H1 (cell line): ENCODE data around the gene PRODH2. TPM values are rescaled to one million over a fixed set of nuclear protein-coding genes. Genes with fewer than 3 reads are reported as not detected.

ENCODE experiments used
- CTCF ChIA-PET: fragments of 300-600 bp; sonication (Branson Sonifier 250); formaldehyde crosslinking; loops from one replicate; lab custom pipeline; 2021; ENCODE audit not compliant: partially characterized antibody; lab: Charles Lee
- POLR2A ChIA-PET: fragments of 300-600 bp; sonication (Branson Sonifier 250); formaldehyde crosslinking; loops from one replicate; lab custom pipeline; 2021; ENCODE audit warnings: inconsistent platforms; ENCODE audit not compliant: partially characterized antibody; lab: Charles Lee
- DNase-seq, 2 experiments: peaks; one replicate each; pipeline versions ENCODE4 v3.0.0 to v3.0.0-alpha.2; 2010 to 2022; ENCODE audit warnings: low spot score in 2 of 2, low read depth in 1 of 2, mixed read lengths in 1 of 2
- FAIRE-seq: peaks from 2 replicates; lab custom pipeline; 2011; peaks lifted over from hg19 to GRCh38; lab: Jason Lieb, UNC
- H2AFZ ChIP-seq: 2 replicates; pipeline ENCODE4 v1.8.1; 2012; ENCODE audit warnings: low read length, inconsistent platforms
- H2AK5ac ChIP-seq: 2 replicates; pipeline ENCODE4 v1.6.1; 2013; ENCODE audit warnings: low read depth, low read length
- H2BK120ac ChIP-seq: replicated peaks from 2 replicates; pipeline ENCODE3; 2013; ENCODE audit warnings: low read depth, low read length, inconsistent platforms
- H2BK12ac ChIP-seq: 2 replicates; pipeline ENCODE4 v1.6.1; 2013; ENCODE audit warnings: low read depth, low read length
- H2BK15ac ChIP-seq: 2 replicates; pipeline ENCODE4 v1.6.1; 2013; ENCODE audit warnings: low read length
- H2BK20ac ChIP-seq: 2 replicates; pipeline ENCODE4 v1.6.1; 2013; ENCODE audit warnings: low read length
- H2BK5ac ChIP-seq: 2 replicates; pipeline ENCODE4 v1.6.1; 2013; ENCODE audit warnings: low read depth, low read length
- H3K14ac ChIP-seq: 2 replicates; pipeline ENCODE4 v1.6.1; 2013; ENCODE audit warnings: inconsistent platforms; ENCODE audit not compliant: insufficient read length
- H3K18ac ChIP-seq: 2 replicates; pipeline ENCODE4 v1.6.1; 2013; ENCODE audit warnings: low read length; ENCODE audit errors: extremely low read depth
- H3K23ac ChIP-seq: 2 replicates; pipeline ENCODE4 v1.6.1; 2013; ENCODE audit warnings: inconsistent platforms; ENCODE audit not compliant: insufficient read length
- H3K23me2 ChIP-seq: 2 replicates; pipeline ENCODE4 v1.6.1; 2013; ENCODE audit warnings: low read depth, low read length
- H3K27ac ChIP-seq: 2 replicates; pipeline ENCODE4 v1.6.1; 2011; ENCODE audit warnings: low read depth, low read length, inconsistent platforms
- H3K27me3 ChIP-seq, 4 experiments: replicated peaks in 1 of 4; 1 replicate in 1 of 4; 2 replicates in 3 of 4; pipeline versions ENCODE4 v1.6.1 to v1.8.1; 2011 to 2013; ENCODE audit warnings: low read length in 3 of 4, mild to moderate bottlenecking in 3 of 4, inconsistent platforms in 2 of 4, mixed read lengths in 2 of 4, moderate library complexity in 1 of 4; ENCODE audit not compliant: control insufficient read depth in 3 of 4, insufficient read depth in 3 of 4; ENCODE audit errors: extremely low read depth in 1 of 4
- H3K36me3 ChIP-seq, 4 experiments: 2 replicates each; pipeline versions ENCODE4 v1.6.1 to v1.8.1; 2011 to 2013; ENCODE audit warnings: mild to moderate bottlenecking in 4 of 4, low read length in 3 of 4, moderate library complexity in 2 of 4, control low read depth in 1 of 4, inconsistent platforms in 1 of 4; ENCODE audit not compliant: insufficient read depth in 4 of 4, control insufficient read depth in 2 of 4
- H3K4ac ChIP-seq: replicated peaks from 2 replicates; pipeline ENCODE3; 2013; ENCODE audit warnings: low read length, low read depth, mixed read lengths, inconsistent platforms; ENCODE audit not compliant: insufficient read length
- H3K4me1 ChIP-seq, 4 experiments: replicated peaks in 1 of 4; 1 replicate in 1 of 4; 2 replicates in 3 of 4; pipeline versions ENCODE4 v1.6.1 to v1.8.1; 2011 to 2013; ENCODE audit warnings: low read length in 3 of 4, inconsistent platforms in 2 of 4, mixed read lengths in 1 of 4; ENCODE audit not compliant: insufficient read depth in 4 of 4, control insufficient read depth in 3 of 4
- H3K4me2 ChIP-seq, 2 experiments: 2 replicates each; pipeline versions ENCODE4 v1.6.1 to v1.8.1; 2011 to 2013; ENCODE audit warnings: low read depth in 2 of 2, low read length in 2 of 2, control low read depth in 1 of 2, inconsistent platforms in 1 of 2, mild to moderate bottlenecking in 1 of 2; ENCODE audit not compliant: insufficient read depth in 1 of 2
- H3K4me3 ChIP-seq, 4 experiments: fragments of 200-600, 300-600 bp in 1 of 4; sonication (generic), shearing (Covaris generic), sonication (Bioruptor Twin) in 1 of 4; 2 replicates each; pipeline versions ENCODE4 v1.5.1 to v1.8.1; 2011 to 2016; ENCODE audit warnings: low read length in 4 of 4, low read depth in 3 of 4, control low read depth in 2 of 4, inconsistent platforms in 2 of 4, mild to moderate bottlenecking in 2 of 4, mixed read lengths in 1 of 4, moderate library complexity in 1 of 4; ENCODE audit not compliant: insufficient read depth in 2 of 4; ENCODE audit errors: extremely low read depth in 1 of 4
- H3K56ac ChIP-seq: replicated peaks from 2 replicates; pipeline ENCODE3; 2013; ENCODE audit warnings: low read depth, mild to moderate bottlenecking, mixed read lengths, low read length, inconsistent platforms; ENCODE audit not compliant: insufficient read length
- H3K79me1 ChIP-seq: 2 replicates; pipeline ENCODE4 v1.6.1; 2013; ENCODE audit warnings: low read depth, low read length, control low read depth
- H3K79me2 ChIP-seq, 2 experiments: 2 replicates each; pipeline versions ENCODE4 v1.6.1 to v1.8.1; 2012 to 2013; ENCODE audit warnings: low read length in 2 of 2, mild to moderate bottlenecking in 2 of 2, inconsistent platforms in 1 of 2; ENCODE audit not compliant: insufficient read depth in 2 of 2, control insufficient read depth in 1 of 2
- H3K9ac ChIP-seq, 4 experiments: replicated peaks in 1 of 4; 1 replicate in 1 of 4; 2 replicates in 3 of 4; pipeline versions ENCODE4 v1.6.1 to v1.8.1; 2011 to 2013; ENCODE audit warnings: low read depth in 3 of 4, low read length in 3 of 4, control low read depth in 2 of 4, mild to moderate bottlenecking in 2 of 4, moderate library complexity in 2 of 4, inconsistent platforms in 1 of 4; ENCODE audit errors: extremely low read depth in 1 of 4
- H3K9me3 ChIP-seq, 2 experiments: 2 replicates each; pipeline versions ENCODE4 v1.6.1 to v1.8.1; 2012 to 2013; ENCODE audit warnings: mild to moderate bottlenecking in 2 of 2, moderate library complexity in 2 of 2, control low read depth in 1 of 2, inconsistent platforms in 1 of 2, low read depth in 1 of 2, low read length in 1 of 2, mixed read lengths in 1 of 2; ENCODE audit not compliant: insufficient read depth in 2 of 2
- H4K20me1 ChIP-seq, 2 experiments: replicated peaks in 1 of 2; 2 replicates each; pipeline versions ENCODE3 to v1.8.1; 2011 to 2013; ENCODE audit warnings: inconsistent platforms in 2 of 2, low read length in 2 of 2, mild to moderate bottlenecking in 1 of 2; ENCODE audit not compliant: insufficient read depth in 2 of 2, control insufficient read depth in 1 of 2
- H4K5ac ChIP-seq: 2 replicates; pipeline ENCODE4 v1.6.1; 2013; ENCODE audit warnings: low read length, low read depth, mixed read lengths, inconsistent platforms; ENCODE audit not compliant: insufficient read length
- H4K8ac ChIP-seq: 2 replicates; pipeline ENCODE4 v1.8.0; 2013; ENCODE audit warnings: mild to moderate bottlenecking, moderate library complexity, low read length, inconsistent platforms; ENCODE audit not compliant: insufficient read depth; ENCODE audit errors: extremely low read depth
- H4K91ac ChIP-seq: replicated peaks from 2 replicates; pipeline ENCODE3; 2013; ENCODE audit warnings: low read length, mixed read lengths, inconsistent platforms; ENCODE audit not compliant: insufficient read length
- BCL11A ChIP-seq, 2 experiments: IDR thresholded peaks; one replicate each; pipeline ENCODE4 v1.6.1; 2011; ENCODE audit warnings: low read depth in 2 of 2, low read length in 2 of 2, mild to moderate bottlenecking in 2 of 2
- KDM5A ChIP-seq: fragments of 200-600 bp; IDR thresholded peaks from 2 replicates; pipeline ENCODE4 v1.7.1; 2012; ENCODE audit warnings: mild to moderate bottlenecking, low read length, inconsistent platforms, mixed read lengths
- PHF8 ChIP-seq: fragments of 200-600 bp; sonication (generic); conservative IDR thresholded peaks from 2 replicates; pipeline ENCODE4 v1.7.1; 2012; ENCODE audit warnings: low read depth, mild to moderate bottlenecking, inconsistent platforms, low read length, moderate library complexity
- POLR2A ChIP-seq, 2 experiments: IDR thresholded peaks; 1 replicate in 1 of 2; 2 replicates in 1 of 2; pipeline ENCODE4 v1.6.1; 2011; ENCODE audit warnings: low read depth in 2 of 2, low read length in 2 of 2, mild to moderate bottlenecking in 2 of 2; ENCODE audit errors: control extremely low read depth in 1 of 2
- SRF ChIP-seq: IDR thresholded peaks from 2 replicates; pipeline ENCODE4 v1.6.1; 2011; ENCODE audit warnings: mild to moderate bottlenecking, low read depth, low read length, moderate library complexity
- WGBS, 2 experiments: shearing (Covaris generic) in 1 of 2; methylation state at CpG; one replicate each; pipeline versions ENCODE4 v1.1.6 to v1.1.7; 2013 to 2015; ENCODE audit warnings: low lambda C conversion rate in 2 of 2, mixed read lengths in 2 of 2, inconsistent platforms in 1 of 2, low coverage in 1 of 2, missing lambda C conversion rate in 1 of 2; ENCODE audit not compliant: insufficient replicate concordance in 2 of 2, insufficient coverage in 1 of 2, insufficient read length in 1 of 2; ENCODE audit errors: extremely low coverage in 1 of 2, missing lambda C conversion rate in 1 of 2; 5-methylcytosine and 5-hydroxymethylcytosine counted together
- polyA plus RNA-seq, 7 experiments: library from polyadenylated mRNA; depleted of rRNA in 3 of 7; stranded (reverse) in 5 of 7; unstranded in 2 of 7; fragments of >200 nt in 5 of 7; fragments of 200-250 nt in 2 of 7; gene quantifications; 1 replicate in 5 of 7; 2 replicates in 1 of 7; 4 replicates in 1 of 7; pipeline versions ENCODE4 v1.2.1 to v1.2.3, GENCODE V29; 2011 to 2013; ENCODE audit warnings: missing spikeins in 2 of 7, mixed read lengths in 2 of 7
- total RNA-seq: library from RNA; stranded (reverse); fragmentation: NEBNext Ultra II Directional; extraction: Animal tissue kit (Norgen Biotek cat#: 25700); gene quantifications from 2 replicates; pipeline ENCODE4 v1.2.1, GENCODE V29; 2021

Gene PRODH2
- total and polyA plus RNA-seq, 2 of the 8 experiments (the other 6 are each of a cell fraction or from before 2014, with no cell fraction given): not detected

DNA sequence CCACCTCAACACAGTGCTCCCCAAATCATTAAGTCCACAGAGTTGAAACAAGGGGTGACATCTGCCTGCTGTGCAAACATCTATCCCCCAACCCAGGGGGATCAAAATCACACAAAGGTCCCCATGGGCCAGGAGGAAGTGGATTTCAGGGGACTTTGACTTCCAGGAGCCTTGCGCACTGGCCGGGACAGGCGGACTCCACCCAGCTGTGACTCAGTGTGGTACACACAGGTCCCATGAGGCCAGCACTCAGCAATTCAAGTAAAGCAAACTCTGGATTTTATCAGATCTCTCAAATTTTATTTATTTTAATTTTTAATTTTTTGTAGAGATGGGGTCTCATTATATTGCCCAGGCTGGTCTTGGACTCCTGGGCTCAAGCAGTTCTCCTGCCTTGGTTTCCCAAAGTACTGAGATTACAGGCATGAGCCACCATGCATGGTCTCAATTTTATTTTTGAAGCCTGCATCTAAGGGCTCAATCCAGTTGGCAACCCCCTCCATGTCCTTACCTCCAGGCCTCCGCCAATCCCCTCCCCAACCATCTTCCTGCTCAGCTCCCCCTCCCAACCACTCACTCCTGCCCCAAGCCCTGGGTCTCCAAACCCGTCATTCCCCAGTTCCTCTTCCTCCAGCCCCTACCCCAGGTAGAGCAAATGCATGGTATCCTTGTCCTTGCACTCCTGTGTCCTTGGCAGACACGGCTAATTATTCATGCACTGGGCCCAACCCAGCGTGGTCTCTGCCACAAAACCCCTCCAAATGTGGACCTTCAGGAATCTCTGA lies 19.1 kb downstream of the PRODH2 start:
- Histone ChIP-seq H3K79me2 (no peaks in the 10 kb centered on the region), H2AK5ac (no peak overlapping the region), H3K4me2 (no peak overlapping the region), H4K91ac (no peak overlapping the region), H3K4me1 (peaks cover 0 to 16% (median 5%) of the 10 kb centered on the region in 4 experiments; a peak in 5 of 7 replicates), H3K4me3 (no peak overlapping the region), H3K14ac (no peak overlapping the region), H4K5ac (no peak overlapping the region), H3K9me3 (no peaks in the 10 kb centered on the region), H2BK12ac (no peak overlapping the region), H3K4ac (no peak overlapping the region), H3K79me1 (no peaks in the 10 kb centered on the region), H3K27ac (no peak overlapping the region), H3K23ac (no peak overlapping the region), H2AFZ (no peak overlapping the region), H3K9ac (no peak overlapping the region), H3K36me3 (no peaks in the 10 kb centered on the region), H2BK20ac (no peak overlapping the region), H2BK15ac (no peak overlapping the region), H3K27me3 (peaks cover 6 to 23% (median 20%) of the 10 kb centered on the region in 4 experiments), H2BK5ac (no peak overlapping the region), H4K20me1 (peaks cover 2 to 3% of the 10 kb centered on the region in 2 experiments), H3K23me2 (peaks cover 11% of the 10 kb centered on the region; the same call in 1 of the 2 replicates), H3K18ac (no peak overlapping the region), H4K8ac (no peak overlapping the region), H2BK120ac (no peak overlapping the region), H3K56ac (no peak overlapping the region)
- CTCF ChIA-PET: no interaction called here
- POLR2A ChIA-PET: no interaction called here
- 90% methylated on average over 7 of the region's 7 CpGs; no CpG with 5 or more reads in 1 of the 2 experiments for WGBS, 2 experiments
- DNase-seq (no peak), FAIRE-seq (no peak)
- TF ChIP-seq BCL11A (IDR thresholded peaks at IDR 0.05; ENCODE audit: low read depth in 2 of 2, low read length in 2 of 2) (no peak), KDM5A (no peak), POLR2A (IDR thresholded peaks at IDR 0.05; ENCODE audit: control extremely low read depth in 1 of 2, low read depth in 2 of 2, low read length in 2 of 2) (no peak), PHF8 (no peak), SRF (no peak)
